C4-2B (cell line): Measurements from ENCODE around the gene POLR2E.

Experiments
- CTCF ChIP-seq: fragments of 450-650 bp; conservative IDR thresholded peaks from 2 replicates; pipeline ENCODE4 v1.5.1; 2017; ENCODE audit warnings: mild to moderate bottlenecking
- ZFX ChIP-seq: fragments of 450-650 bp; IDR thresholded peaks from 2 replicates; pipeline ENCODE4 v1.6.1; 2017

GRCh38 chr19:1103132-1103707 is 8.0 kb upstream of the POLR2E start:
- TF ChIP-seq CTCF = no peak
- TF ChIP-seq ZFX = no peak
